GM23338 (cell line): ENCODE results near the gene MAD2L1BP. TPM values are rescaled to one million over a fixed set of nuclear protein-coding genes. Genes with fewer than 3 reads are reported as not detected.

Experiments
- ATAC-seq: fragments of 200-7000 bp; cut with Tn5 transposase; 3 replicates; pipeline ENCODE4 v1.9.1; 2020
- DNase-seq: peaks from one replicate; pipeline ENCODE4 v3.0.0-alpha.2; 2015; ENCODE audit warnings: low spot score
- H2AFZ ChIP-seq: fragments of 200-600 bp; sonication (generic); 2 replicates; pipeline ENCODE4 v1.8.0; 2016; ENCODE audit warnings: antibody characterized with exemption, mild to moderate bottlenecking, moderate library complexity
- H3F3A ChIP-seq: fragments of 200-600 bp; sonication (generic); replicated peaks from 2 replicates; pipeline ENCODE4 v1.8.0; 2017; ENCODE audit warnings: antibody characterized with exemption, mixed run types, low read depth
- H3K27ac ChIP-seq: fragments of 200-600 bp; sonication (generic); 2 replicates; pipeline ENCODE4 v1.6.1; 2016; ENCODE audit warnings: low read depth
- H3K27me3 ChIP-seq: fragments of 200-600 bp; sonication (generic); 2 replicates; pipeline ENCODE4 v1.8.0; 2016; ENCODE audit warnings: mild to moderate bottlenecking, mixed run types, moderate library complexity; ENCODE audit not compliant: insufficient read depth
- H3K36me3 ChIP-seq: fragments of 200-600 bp; sonication (generic); 2 replicates; pipeline ENCODE4 v1.8.0; 2016; ENCODE audit warnings: mild to moderate bottlenecking; ENCODE audit not compliant: insufficient read depth
- H3K4me1 ChIP-seq: fragments of 200-600 bp; sonication (generic); 2 replicates; pipeline ENCODE4 v1.8.0; 2016; ENCODE audit warnings: mild to moderate bottlenecking, moderate library complexity; ENCODE audit not compliant: insufficient read depth
- H3K4me2 ChIP-seq: fragments of 200-600 bp; sonication (generic); 2 replicates; pipeline ENCODE4 v1.7.1; 2017; ENCODE audit warnings: mixed run types
- H3K4me3 ChIP-seq: fragments of 200-600 bp; sonication (generic); 2 replicates; pipeline ENCODE4 v1.6.1; 2016; ENCODE audit warnings: mixed run types
- H3K79me2 ChIP-seq: fragments of 200-600 bp; sonication (generic); replicated peaks from 2 replicates; pipeline ENCODE4 v1.8.0; 2017; ENCODE audit warnings: mild to moderate bottlenecking; ENCODE audit not compliant: insufficient read depth
- H3K9me2 ChIP-seq: fragments of 200-600 bp; sonication (generic); 2 replicates; pipeline ENCODE4 v1.8.0; 2017; ENCODE audit not compliant: insufficient read depth
- H4K20me1 ChIP-seq: fragments of 200-600 bp; sonication (generic); replicated peaks from 2 replicates; pipeline ENCODE4 v1.8.0; 2017; ENCODE audit warnings: mild to moderate bottlenecking; ENCODE audit not compliant: insufficient read depth
- H3K27ac Mint-ChIP-seq: 2 replicates; pipeline ENCODE4 v1.8.0; 2020; ENCODE audit warnings: inconsistent platforms, mild to moderate bottlenecking, moderate library complexity, mixed read lengths
- H3K27me3 Mint-ChIP-seq: 3 replicates; pipeline ENCODE4 v1.8.0; 2022; ENCODE audit warnings: low read depth, mild to moderate bottlenecking, moderate library complexity, mixed read lengths, inconsistent platforms; ENCODE audit not compliant: insufficient read depth, poor library complexity
- H3K36me3 Mint-ChIP-seq: 3 replicates; pipeline ENCODE4 v1.8.0; 2021; ENCODE audit warnings: low read depth, mild to moderate bottlenecking, inconsistent platforms, moderate library complexity, mixed read lengths
- H3K4me1 Mint-ChIP-seq: 3 replicates; pipeline ENCODE4 v1.8.0; 2020; ENCODE audit warnings: mild to moderate bottlenecking, inconsistent platforms, mixed read lengths
- H3K4me3 Mint-ChIP-seq: 3 replicates; pipeline ENCODE4 v1.8.0; 2021; ENCODE audit warnings: moderate library complexity, mild to moderate bottlenecking, inconsistent platforms, mixed read lengths
- H3K9me3 Mint-ChIP-seq: 3 replicates; pipeline ENCODE4 v1.8.0; 2020; ENCODE audit warnings: moderate library complexity, mild to moderate bottlenecking, inconsistent platforms, mixed read lengths
- CREB1 ChIP-seq: fragments of 250-450 bp; sonication (Bioruptor Pico); IDR thresholded peaks from 2 replicates; pipeline ENCODE4 v1.5.0; 2020; ENCODE audit warnings: low read depth, mild to moderate bottlenecking, moderate library complexity
- CTCF ChIP-seq, 2 experiments: fragments of 200-600 bp in 1 of 2; sonication (generic) in 1 of 2; conservative IDR thresholded peaks; 2 replicates each; pipeline versions ENCODE4 v1.5.1 to v1.6.1; 2016 to 2017; ENCODE audit warnings: antibody characterized with exemption in 2 of 2, low read depth in 2 of 2, mild to moderate bottlenecking in 2 of 2, moderate library complexity in 1 of 2
- ETS1 ChIP-seq: IDR thresholded peaks from 2 replicates; pipeline ENCODE4 v1.6.1; 2016; ENCODE audit warnings: antibody characterized with exemption
- POLR2AphosphoS5 ChIP-seq: IDR thresholded peaks from 2 replicates; pipeline ENCODE4 v1.6.1; 2016; ENCODE audit warnings: antibody characterized with exemption, low read depth
- REST ChIP-seq: IDR thresholded peaks from one replicate; pipeline ENCODE4 v1.6.1; 2018; ENCODE audit warnings: antibody characterized with exemption; ENCODE audit not compliant: unreplicated experiment
- STAT1 ChIP-seq: IDR thresholded peaks from one replicate; pipeline ENCODE4 v1.6.1; 2016; ENCODE audit warnings: antibody characterized with exemption; ENCODE audit not compliant: unreplicated experiment
- ZNF462 ChIP-seq: fragments of 250-450 bp; sonication (Bioruptor Pico); IDR thresholded peaks from 2 replicates; pipeline ENCODE4 v1.5.0; 2020; ENCODE audit warnings: mild to moderate bottlenecking, moderate library complexity
- long read RNA-seq: library from polyadenylated mRNA; unstranded; transcript quantifications from one replicate; pipeline ENCODE4 v2.0.0, GENCODE V29; 2020; ENCODE audit not compliant: unreplicated experiment
- polyA plus RNA-seq: library from polyadenylated mRNA; unstranded; fragments of >200 nt; fragmentation: Nextera tagmentation; extraction: Ambion mirVana; gene quantifications from 2 replicates; pipeline ENCODE4 v1.2.1, GENCODE V29; 2016
- total RNA-seq: library from RNA; depleted of rRNA; stranded (reverse); fragments of >200 nt; shearing (Covaris generic); gene quantifications from 2 replicates; pipeline ENCODE4 v1.2.3, GENCODE V29; 2014; rRNA removed

Gene MAD2L1BP
- total RNA-seq: 39.6 and 51.7 TPM in 2 replicates
- polyA plus RNA-seq: 26.6 and 27.2 TPM in 2 replicates
- long read RNA-seq, transcript MAD2L1BP-201 (3 exons, 1,301 nt): major isoform, 14 of 15 reads
- long read RNA-seq, partial matches to known transcripts: 0 of 15 reads
- long read RNA-seq, other reads (novel, unspliced or antisense): 1 of 15 reads

- H3K9me3 Mint-ChIP-seq: no peaks in the 10 kb centered on the region
- peaks cover 46% of the 10 kb centered on the region for H3K36me3 Mint-ChIP-seq
- peak within 1 kb of the TSS; percentile 94 for H3K4me2 ChIP-seq
- H3K36me3 ChIP-seq: peaks cover 16% of the 10 kb centered on the region
- H3K27me3 ChIP-seq: no peaks in the 10 kb centered on the region
- peak within 1 kb of the TSS; percentile 98 for H3K4me3 Mint-ChIP-seq
- no peaks in the 10 kb centered on the region for H3K9me2 ChIP-seq
- H4K20me1 ChIP-seq: peaks cover 18% of the 10 kb centered on the region
- 0 out of 2 replicates have a peak, but pooled peaks cover 6% of the 10 kb centered on the region for H3F3A ChIP-seq
- DNase-seq (peak; percentile 90), ATAC-seq (peak; percentile 92)
- peak within 1 kb of the TSS; percentile 51 for H3K27ac ChIP-seq
- peak within 1 kb of the TSS; percentile 76 for H2AFZ ChIP-seq
- TF ChIP-seq POLR2AphosphoS5 (peak; percentile 97), CTCF (conservative IDR thresholded peaks at IDR 0.05; ENCODE audit: low read depth in 2 of 2) (no peak), STAT1 (no peak), REST (peak; percentile 87), CREB1 (CRISPR knock-in tag) (0 out of 2 replicates have a peak, but pooled peaks have one; percentile 40), ETS1 (peak; percentile 47; the same call in 1 of the 2 replicates), ZNF462 (CRISPR knock-in tag) (no peak)
- peaks cover 18% of the 10 kb centered on the region for H3K4me1 Mint-ChIP-seq
- peaks cover 44% of the 10 kb centered on the region for H3K79me2 ChIP-seq
- H3K4me3 ChIP-seq: peak within 1 kb of the TSS; percentile 99
- H3K4me1 ChIP-seq: peaks cover 13% of the 10 kb centered on the region
- peaks cover 4% of the 10 kb centered on the region for H3K27me3 Mint-ChIP-seq
- H3K27ac Mint-ChIP-seq: peak within 1 kb of the TSS; percentile 96
Observed at GRCh38 chr6:43635387-43636307, at the start of gene MAD2L1BP. Gene MAD2L1BP, plus strand, starts transcription at chr6:43635840. Its CDS starts 36 bp downstream, at chr6:43635876.
